Stimulated activated CD4-positive, alpha-beta T cell treated with anti-CD3 and anti-CD28 coated beads, Interleukin-12 subunit alpha, Interleukin-12 subunit beta, amount 100 ng/mL, for 4 hours (primary cell): Measurements from ENCODE around the gene NKAPL.

ENCODE experiments used
- DNase-seq: peaks from one replicate; pipeline ENCODE4 v3.0.0-alpha.2; 2020

The NKAPL gene

DNA sequence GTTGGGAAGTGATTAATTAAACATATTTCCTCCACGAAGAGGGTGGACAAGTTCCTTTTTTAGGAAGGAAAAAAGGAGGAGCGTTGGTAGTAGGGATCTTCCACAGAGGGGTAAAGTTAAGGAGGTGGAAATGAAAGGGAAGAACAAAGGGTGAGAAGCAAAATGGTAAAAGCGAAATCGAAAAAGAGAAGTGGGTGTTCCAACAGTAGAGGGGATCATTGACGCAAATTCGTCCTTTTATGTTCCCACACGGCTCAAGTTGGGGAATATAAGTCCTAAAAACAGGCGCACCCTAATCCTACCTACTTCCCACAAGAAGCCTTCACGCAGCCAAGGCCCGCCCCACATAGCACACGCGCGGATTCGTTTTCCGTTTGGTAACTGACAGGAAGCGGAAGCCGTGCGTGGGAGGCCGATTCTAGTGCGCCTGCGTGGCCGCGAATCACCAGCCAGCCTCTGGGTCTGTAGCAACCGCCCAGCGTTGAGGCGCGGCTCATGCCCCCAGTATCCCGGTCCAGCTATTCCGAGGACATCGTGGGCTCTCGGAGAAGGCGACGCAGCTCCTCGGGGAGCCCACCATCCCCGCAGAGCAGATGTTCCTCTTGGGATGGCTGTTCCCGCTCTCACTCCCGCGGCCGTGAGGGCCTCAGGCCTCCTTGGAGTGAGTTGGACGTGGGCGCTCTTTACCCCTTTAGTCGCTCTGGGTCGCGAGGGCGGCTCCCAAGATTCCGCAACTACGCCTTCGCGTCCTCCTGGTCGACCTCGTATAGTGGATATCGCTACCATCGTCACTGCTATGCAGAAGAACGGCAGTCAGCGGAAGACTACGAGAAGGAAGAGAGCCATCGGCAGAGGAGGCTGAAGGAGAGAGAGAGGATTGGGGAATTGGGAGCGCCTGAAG lies at the start of gene NKAPL:
Gene NKAPL, plus strand, starts transcription at position 421 of the 901 bp plus-strand sequence. Its CDS starts 75 bp downstream, at position 496.
- DNase-seq, result peak; percentile 63

DNA sequence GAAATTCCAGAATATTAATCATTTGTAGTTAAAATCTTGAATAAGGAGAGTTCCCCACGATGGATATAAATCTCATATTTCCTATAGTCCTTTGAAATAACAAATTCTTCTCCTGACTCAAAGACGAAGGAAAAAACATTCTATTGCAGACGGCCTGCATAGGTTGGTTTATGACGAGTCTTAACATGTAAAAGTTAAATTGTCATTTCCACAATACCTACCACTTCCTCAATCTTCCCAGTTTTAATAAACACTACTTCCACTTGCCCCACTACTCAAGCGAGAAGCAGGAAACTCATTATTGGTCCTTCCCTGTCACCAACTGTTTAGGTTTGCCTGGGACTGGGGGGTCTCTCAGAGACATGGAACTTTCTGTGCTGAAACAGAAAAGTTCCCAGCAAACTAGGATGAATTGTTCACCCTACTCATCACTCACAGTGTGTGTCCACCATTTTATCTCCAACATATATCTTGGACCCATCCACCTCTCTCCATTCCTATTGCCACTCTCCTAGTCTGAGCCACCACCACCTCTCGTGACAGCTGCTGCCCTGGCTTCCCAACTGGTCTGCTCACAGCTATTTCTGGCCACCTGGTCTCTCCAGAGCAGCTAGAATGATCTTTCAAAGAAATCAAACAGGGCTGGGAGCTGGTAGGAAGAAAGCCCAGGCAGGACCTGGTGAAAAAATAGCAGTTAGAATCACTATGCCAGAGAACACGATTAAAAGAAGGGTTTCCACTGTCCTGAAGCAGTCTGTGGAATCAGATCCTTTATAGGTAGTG lies 49.2 kb upstream of the NKAPL start:
- DNase-seq, result no peak

DNA sequence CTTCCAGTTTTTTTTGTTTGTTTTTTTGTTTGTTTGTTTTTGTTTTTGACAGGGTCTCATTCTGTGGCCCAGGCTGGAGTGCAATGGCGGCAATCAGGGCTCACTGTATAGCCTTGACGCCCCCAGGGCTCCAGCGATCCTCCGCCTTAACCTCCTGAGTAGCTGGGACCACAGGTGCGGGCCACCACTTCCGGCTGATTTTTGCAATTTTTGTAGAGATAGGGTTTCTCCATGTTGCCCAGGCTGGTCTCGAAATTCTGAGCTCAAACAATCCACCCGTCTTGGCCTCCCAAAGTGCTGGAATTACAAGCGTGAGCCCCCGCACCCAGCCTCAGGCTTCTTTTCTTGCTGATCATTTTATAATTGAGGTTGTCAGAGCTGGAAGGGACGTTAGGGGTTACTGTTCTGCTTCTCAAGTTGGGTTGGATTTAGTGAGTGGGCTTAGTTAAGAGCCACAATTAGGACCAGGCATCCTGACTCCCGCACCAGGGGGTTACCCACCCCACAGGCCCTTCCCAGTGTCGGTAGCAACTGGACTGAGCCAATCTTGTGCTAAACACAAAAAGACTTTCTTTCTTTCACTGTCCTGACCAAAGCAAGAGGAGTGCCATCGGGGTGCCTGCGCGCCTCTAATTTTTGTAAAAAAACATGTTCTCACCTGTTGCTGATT lies 47.1 kb upstream of the NKAPL start:
- DNase-seq, result no peak

DNA sequence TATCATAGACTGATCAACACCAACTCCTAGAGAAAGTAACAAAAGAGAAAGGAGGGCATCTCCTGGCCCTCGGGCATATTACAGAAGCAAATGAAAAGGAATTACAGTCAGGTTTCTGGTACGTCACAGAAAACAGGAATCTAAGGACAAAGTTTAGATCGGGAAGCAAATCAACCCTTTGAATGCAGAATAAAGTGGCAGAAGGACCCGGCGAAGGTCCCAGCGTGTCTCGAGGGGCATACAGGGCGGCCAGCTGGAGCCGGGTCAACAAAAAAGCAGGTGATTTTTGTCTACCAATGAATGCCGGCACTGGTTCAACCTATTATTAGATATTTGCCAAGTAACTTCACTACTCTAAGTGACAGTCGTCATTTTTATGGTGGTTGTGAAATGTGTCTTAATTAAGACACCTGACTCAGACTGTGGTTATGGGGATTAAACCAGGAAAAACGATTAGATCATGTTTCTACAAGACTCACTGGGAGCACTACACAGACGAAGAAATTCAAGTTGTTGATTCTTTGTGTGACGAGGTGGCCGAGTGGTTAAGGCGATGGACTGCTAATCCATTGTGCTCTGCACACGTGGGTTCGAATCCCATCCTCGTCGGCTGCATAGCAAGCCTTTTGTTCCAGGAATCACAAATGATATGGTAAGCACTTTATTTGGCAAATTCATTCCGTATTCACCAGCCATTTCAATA lies 46.4 kb upstream of the NKAPL start:
- DNase-seq, result peak; percentile 39

DNA sequence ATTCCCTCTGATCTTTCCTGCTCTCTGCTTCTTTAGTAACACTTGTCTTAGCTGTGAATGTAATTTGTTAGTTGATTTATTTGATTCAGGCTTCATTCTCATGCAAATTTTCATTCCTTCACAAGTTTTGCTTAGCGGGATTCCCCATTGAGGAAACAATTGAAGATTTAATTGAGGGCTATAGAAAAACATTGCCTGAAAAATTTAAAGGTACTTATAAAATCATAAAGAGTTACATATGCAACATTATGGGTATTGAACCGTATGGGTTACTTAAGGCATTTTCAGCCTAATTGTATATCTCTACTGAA lies 45.9 kb upstream of the NKAPL start:
- no peak for DNase-seq

DNA sequence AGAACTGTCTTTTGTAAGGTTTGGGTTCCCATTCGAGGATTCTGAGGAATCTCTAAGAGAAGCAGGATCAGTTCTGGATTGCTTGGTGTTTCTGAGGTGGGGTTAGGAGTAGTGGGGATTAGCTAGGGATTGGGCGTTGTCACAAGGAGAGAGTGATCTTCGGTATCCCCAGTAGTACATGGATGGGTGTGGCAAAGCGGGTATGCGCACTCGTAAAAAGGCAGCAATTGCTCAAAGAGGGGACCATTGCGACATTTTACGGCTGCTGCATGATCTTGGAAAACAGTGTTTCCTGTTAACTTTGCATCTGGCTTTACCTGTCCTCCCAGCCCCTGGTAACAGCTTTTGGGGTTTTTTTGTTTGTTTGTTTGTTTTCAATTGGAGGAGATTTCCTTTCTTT lies 43.7 kb upstream of the NKAPL start:
- DNase-seq, result no peak

DNA sequence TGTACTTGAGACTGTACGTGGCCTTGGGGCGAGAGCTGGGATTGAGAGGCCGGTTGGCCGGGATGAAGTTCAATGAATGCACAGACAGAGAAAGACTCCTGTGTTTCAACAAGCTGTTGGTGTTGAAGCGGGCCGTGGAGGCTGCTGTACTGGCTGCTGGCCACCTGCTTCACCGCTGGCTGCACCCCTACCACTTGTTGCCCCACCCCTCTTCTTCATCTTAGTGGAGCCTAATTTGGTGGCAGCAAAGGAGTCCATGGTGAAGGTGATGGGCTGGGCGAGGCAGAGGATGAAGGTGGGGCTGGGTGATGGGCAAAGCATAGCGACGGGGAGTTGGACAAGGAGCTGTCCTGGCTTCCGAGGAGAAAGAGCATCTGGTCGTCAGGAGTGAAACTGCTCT lies 41.2 kb upstream of the NKAPL start:
- DNase-seq, result no peak

DNA sequence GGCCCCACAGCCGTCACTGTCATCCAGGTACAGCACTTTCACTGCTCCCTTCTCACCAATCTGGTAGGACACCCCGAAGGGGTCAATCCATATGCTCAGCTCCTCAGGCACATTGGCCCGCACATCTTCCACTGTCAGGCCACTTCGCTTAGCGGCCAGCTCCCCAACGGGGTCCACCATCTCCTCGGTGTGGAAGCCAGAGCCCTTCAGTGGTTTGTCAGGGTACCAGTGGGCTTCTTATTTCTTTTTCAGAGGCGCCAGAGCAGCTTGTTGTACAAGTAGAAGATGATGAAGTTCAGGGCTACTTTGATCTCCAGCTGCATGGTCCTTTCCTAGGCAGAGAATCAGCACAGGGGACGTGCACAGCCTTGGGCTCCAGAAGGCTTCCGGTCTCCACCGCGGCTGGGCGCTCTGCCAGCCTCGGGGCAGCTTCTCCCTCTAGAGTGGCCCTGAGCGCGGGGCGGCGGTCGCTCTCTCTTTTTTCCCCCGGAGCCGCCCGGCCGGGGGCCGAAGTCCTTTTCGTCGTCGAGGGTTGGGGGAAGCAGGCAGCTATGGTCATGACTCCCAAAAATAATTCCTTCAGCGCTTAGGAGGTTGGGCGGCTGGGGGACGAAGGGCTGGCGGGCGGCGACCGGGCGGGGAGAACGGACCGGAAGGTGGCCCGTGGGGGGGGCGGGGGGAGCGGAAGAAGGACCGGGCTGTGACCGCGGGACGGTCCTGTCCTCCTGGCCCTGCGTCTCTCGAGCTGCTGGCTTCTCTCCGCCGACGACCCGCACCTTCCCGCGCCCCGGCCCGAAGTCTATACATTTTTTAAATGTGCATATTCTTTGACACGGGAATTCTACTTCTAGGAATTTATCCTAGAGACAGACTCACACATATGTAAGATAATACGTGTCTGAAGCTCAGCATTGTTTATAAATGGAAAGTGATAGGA lies 40.5 kb upstream of the NKAPL start:
- DNase-seq, result peak; percentile 39

DNA sequence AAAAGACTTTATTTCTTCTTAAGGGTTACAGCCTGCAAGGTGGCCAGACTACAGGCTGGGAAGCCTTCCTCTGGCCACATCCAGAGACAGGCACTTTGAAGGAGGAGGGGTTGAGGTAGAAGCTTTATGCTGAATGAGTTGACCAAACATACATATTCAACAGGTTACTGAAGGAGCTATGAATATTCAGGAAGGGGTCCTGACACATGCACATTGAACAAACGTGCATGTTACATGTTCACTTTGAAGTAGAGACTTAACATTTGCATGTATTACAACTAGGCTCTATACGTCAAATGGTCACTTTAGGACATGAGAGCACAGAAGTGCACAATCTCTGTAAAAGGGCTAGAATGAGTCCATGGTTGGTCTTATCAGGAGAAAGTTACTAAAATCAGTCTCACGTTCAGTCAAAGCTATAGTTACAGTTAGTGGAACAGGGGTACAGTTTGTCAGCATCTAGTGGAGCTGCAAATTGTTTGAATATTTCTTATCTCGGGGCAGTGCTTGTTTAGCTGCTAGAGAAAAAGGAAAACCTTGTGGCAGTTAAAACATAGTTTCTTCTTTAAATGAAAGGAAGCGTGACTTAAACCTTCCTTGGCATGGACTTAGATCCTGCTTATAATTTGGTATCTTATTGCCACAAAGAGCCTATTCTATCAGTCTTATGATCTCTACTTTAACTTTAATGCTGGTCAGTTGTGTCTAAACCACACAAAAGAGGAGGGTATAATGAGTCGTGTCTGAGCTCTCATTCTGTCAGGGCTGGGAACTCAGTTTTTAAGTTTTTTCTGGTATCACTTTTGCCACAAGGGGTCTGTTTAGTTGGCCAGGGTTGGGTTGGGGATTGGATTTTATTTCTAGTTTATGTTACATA lies 38.6 kb upstream of the NKAPL start:
- no peak for DNase-seq

DNA sequence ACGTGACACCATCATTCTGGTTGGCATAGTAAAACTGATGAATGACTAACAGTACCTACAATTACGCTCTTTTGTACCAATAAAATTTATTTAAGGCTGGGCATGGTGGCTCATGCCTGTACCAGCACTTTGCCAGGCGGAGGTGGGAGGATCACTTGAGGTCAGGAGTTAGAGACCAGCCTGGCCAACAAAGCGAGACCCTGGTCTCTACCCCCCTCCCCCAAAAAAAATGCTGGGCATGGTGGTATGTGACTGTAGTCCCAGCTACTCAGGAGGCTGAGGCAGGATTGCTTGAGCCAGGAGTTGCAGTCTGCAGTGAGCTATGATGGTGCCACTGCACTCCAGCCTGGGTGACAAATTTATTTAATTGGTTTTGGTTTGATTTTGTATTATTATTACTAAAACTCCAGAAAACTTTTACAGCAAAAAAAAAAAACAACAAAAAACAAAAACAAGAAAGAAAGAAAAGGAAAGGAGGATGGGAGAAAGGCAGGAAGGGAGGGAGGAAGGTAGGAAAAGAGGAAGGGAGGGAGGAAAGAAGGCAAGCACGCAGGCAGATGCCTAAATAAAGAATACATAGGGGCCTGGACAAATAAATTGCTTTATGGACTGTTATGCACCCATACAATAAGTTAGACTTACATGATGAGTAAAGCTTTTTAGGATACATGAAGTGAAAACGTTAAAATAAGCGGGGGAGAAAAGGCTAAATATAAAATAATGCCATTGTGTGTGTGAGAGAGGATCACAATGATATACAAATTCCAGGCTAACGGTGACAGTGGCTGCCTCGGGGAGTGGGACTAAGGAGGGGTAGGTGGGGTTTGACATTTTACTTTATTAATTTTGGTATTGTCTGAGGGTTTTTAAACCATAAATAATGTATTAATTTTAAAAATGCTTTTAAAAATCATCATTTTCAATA lies 34.7 kb upstream of the NKAPL start:
- DNase-seq, result no peak

DNA sequence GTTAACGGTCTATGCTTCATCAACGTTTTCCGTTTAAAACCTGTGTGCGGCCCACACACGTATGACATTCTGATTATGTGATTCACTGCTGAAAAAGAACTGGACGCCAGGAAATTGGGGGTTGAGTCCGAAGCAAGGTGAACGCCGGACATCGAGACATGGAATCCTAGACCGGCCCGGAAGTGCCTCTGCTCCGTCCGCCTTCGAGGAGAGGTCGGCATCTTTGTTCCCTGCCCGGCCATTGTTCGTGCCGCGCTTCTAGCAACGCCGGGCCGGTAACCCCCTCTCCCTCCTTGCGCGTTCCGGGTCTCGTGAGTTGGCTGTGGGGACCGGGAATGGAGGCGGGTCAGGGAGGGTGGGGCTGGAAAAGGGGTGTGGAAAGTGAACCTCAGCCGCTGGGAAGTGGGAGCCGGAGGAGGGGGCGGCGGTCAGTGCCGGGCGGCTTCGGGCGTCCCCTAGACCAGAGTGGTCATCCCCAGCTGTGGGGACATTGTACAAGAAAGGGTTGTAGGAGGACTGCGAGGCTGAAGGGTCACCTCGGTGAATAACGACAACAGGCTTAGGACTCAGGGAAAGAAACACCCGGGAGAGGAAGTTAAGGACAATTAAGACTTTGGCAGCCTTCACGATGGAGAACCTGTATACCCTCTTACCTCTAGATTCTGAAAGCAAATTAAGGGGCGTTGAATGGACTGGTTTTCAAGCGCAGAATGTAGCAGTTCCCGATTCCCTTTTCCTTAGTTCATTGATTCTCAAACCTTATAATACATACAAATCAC lies 33.9 kb upstream of the NKAPL start, which contains the start of gene ZSCAN9:
Gene ZSCAN9, plus strand, starts transcription at position 220 of the 779 bp plus-strand sequence. CDS start 1,810 bp downstream, outside the sequence.
- DNase-seq, result peak; percentile 32

DNA sequence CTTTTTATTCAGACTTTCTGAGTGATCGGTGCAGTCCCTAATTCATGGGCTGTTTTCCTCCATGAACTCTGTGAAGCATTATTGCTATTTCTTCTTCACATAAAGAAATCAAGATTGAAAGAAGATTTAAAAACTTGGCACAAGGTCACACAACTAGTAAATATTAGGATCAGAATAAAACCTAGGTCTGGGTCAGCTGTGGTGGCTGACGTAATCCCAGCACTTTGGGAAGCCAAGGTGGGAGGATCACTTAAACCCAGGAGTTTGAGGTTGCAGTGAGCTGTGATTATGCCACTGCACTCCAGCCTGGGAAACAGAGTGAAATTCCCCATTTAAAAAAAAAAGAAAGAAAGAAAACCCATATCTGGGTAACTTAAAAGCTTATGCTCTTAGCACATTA lies 32.6 kb upstream of the NKAPL start:
- no peak for DNase-seq

DNA sequence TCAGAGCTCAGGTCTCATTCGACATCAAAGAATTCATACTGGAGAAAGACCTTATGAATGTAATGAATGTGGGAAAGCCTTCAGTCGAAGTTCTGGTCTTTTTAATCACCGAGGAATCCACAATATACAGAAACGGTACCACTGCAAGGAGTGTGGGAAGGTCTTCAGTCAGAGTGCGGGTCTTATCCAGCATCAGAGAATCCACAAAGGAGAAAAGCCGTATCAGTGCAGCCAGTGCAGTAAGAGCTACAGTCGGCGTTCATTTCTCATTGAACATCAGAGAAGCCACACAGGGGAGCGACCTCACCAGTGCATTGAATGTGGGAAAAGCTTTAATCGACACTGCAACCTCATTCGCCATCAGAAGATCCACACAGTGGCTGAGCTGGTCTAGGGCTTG lies 26.3 kb upstream of the NKAPL start:
- no peak for DNase-seq

DNA sequence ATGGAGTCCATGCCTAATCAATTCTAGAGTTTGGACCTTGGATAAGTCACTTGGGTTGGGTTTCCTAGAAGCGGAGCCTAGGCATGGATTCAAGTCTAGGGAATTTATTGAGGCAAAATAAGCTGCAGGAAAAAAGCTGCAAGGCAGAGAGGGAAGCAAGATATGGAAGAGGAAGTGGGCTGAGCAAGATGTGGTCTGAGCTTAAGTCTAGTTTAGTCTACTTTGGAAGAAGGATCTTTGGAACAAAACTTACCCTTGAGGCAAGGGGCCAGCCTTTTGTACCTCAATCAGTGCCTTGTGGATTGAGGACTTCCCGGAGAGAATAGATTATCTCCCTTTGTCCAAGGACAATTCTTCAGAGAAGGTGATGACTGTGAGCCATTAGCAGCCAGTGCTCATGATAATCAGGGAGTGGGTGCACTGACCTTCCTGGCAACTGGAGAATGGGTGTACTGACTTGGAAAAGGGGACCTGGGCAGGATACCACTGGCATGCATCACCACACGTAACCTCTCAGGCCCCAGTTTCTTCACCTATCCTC lies 23.1 kb upstream of the NKAPL start:
- DNase-seq, result no peak

DNA sequence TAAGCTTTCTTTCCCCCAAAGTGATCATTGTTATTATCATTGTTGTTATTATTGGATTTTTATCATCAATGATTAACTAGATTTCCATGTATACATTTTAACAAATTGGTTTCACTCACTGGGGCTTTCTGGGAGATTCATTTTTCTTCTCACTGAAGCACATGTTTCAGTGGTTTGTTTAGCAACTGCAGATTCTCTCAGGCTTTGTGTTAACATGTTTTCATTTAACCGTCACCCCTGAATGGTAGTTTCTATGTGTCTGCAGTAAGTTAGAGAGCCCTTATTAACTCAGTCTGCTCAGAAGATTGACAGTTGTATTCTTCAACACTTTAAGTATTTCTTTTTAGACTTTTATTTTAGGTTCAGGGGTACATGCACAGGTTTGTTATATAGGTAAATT lies 19.5 kb upstream of the NKAPL start:
- no peak for DNase-seq

DNA sequence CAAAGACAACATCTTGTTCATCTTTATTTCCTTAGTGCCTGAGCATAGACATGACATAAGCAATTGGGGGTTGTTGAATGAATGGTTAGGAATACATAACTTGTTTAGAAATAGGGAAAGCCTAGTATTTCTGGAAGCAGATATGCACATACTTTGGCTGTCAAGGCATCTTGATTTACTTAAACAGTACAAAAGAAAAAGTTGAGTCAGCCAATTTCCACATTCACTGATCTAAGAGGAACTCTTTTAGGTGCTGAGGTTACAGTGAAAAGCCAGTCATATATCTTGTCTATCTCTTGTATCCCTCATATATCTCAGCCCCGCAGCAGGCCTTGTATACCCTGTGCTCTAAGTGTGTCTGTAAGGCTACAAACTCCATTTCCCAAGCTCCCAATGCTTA lies 18.6 kb upstream of the NKAPL start:
- no peak for DNase-seq

DNA sequence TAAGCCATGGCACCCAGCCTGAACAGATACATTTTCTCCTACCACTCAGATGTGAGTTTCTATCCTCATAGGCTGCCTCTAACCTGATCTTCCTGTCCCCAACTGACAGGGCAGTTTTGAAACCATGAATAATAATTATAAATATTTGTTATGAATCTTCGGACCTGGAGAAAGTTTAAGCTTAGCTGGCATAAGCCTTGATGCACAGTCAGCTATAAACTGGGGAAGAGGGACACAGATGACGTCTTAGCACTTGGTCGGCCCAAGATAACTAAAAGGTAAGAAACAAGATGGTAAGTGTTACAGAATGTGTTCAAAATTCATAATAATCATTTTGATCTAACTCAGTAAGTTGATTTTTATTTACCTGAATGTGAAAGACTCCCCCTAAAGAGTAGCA lies 15.2 kb upstream of the NKAPL start:
- DNase-seq, result no peak

DNA sequence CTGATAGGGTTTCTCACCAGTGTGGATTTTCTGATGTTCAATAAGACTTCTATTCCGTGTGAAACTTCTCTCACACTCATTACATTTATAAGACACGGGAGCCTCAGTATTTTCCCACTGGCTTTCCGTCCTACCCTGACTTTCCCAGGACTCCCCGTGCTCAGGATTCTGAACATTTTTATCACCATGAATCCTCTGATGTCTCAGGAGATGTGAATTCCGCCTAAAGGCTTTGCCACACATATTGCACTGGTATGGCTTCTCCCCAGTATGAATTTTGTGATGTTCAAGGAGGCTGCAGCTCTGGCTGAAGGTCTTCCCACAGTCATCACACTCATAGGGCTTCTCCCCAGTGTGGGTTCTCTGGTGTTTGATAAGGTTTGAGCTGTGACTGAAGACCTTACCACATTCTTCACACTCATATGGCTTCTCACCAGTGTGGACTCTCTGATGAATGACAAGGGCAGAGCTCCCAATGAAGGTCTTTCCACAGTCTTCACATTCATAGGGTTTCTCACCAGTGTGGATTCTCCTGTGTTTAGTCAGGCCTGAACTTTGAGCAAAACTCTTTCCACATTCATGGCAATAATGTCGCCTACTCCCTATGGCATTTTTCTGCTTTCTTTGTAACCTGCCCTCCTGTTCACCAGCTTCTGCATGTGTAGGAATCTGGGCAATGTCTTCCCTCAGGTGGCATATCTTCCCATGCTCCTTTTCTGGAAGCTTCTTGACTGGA lies 13.7 kb upstream of the NKAPL start:
- no peak for DNase-seq
